HG03520 (cell line): ENCODE data around the gene SLC22A23.
A peak's percentile ranks its signal among the peaks of the same experiment; 100 is the strongest.

ENCODE experiments used
- ATAC-seq: cut with Tn5 transposase; IDR thresholded peaks from one replicate; pipeline ENCODE4 v1.9.1; 2021; ENCODE audit warnings: mild to moderate bottlenecking, moderate library complexity; ENCODE audit not compliant: unreplicated experiment

Gene SLC22A23

GRCh38 chr6:3276174-3277167, 180.4 kb downstream of the SLC22A23 start:
- ATAC-seq: no peak

DNA sequence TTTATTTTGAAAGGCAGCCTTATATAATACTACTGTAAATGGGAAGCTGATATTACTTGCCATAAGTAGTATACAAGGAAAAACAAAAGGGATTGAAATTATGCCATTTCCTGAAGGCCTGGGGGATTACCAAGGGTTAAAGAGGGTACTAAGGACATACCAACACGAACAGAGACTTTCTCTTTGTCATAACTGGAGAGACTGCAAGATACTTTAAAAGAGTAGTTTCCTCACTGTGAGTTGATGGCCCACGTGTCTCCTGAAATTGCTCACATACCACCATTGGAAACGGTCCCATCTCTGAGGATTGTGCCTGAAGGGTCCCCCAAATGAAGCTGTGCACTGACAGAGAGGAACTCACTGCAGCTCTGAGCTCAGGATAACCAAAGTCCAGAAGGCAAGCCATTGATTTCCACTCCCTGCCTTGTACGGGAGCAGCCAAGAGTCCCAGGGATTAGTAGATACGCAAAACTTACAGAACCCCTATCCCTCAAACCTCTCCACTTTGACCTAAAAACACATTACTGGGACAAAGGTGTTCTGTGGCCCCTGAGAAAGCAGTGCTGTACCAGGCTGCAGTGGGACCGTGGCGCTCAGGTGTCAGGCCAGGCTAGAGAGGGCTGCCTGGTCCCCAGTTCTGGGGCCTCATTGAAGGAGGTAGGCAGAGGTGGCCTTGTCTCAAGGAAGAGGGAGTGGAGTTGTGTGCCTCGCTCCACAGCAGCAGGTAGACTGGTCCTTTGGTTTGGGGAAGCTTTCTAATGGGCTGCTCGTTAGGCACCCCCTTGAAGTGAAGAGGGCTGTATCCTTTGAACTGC, 182.9 kb downstream of the SLC22A23 start:
- ATAC-seq: no peak

DNA sequence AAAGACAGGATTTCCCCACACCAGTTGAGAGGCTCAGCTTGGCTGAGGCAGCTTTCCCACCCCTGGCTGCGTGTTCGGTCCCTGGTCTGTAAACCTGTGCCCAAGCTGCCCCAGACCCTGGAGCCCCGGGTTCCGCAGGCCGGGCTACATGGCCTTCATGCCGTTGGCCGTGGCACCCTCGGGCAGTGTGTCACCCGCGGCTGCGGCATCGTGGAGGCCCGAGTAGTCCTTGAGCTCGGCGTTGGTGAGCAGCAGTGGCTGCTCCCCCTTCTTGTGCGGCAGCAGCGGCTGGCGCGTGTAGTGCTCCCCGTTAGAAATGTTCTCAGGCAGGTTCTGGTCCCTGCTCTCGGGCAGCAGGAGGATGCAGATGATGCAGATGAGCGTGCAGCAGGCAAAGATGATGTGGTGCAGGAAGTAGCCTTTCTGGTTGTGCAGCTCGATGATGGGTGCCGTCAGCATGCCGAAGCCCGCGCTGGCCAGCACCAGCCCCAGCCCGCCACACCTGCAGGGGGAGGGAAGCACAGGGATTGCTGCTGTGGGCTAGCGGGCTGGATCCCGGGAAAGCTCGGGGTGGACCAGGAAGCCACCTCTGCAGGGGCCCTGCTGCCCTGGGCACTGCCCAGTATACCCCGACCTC, 183.8 kb downstream of the SLC22A23 start:
- ATAC-seq: no peak

DNA sequence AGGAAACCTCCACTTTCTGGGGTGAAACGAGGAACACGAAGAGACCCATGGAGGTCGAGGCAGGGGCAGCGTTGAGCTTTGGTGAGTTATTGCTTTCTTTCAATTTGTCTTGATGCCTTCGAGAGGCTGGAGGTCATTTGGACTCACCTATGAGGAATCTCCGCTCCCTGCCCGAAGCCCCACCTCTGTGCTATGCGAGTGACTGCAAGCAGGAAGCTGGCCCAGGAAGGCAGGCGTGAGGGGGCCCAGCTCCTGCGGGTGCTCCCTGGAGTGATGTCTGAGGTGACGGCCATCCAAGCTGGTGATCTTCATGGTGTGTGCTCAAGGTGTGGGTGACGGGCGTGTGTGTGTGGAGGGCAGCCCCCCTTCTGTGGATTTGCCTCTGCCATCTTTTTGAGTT, 185.1 kb downstream of the SLC22A23 start:
- ATAC-seq: no peak

DNA sequence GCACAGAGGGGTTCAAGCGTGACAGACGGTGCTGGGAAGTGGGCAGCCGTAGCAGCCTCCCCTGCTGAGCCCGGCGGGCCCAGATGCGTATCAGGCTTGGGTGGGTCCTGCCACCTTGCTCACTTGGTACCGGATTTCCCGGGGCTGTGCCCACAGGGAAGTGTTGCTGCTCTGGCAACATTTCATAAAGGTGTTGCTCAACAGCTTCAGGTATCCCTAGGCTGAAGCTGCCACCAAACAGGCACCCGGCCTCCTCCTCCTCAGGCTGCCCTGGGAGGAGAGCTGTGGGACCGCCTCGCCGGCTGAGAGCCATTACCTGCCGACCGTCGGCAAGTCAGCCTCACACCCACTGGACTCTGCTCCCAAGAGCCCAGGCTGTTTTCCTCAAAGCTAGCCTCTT, 186.6 kb downstream of the SLC22A23 start:
- ATAC-seq: no peak

DNA sequence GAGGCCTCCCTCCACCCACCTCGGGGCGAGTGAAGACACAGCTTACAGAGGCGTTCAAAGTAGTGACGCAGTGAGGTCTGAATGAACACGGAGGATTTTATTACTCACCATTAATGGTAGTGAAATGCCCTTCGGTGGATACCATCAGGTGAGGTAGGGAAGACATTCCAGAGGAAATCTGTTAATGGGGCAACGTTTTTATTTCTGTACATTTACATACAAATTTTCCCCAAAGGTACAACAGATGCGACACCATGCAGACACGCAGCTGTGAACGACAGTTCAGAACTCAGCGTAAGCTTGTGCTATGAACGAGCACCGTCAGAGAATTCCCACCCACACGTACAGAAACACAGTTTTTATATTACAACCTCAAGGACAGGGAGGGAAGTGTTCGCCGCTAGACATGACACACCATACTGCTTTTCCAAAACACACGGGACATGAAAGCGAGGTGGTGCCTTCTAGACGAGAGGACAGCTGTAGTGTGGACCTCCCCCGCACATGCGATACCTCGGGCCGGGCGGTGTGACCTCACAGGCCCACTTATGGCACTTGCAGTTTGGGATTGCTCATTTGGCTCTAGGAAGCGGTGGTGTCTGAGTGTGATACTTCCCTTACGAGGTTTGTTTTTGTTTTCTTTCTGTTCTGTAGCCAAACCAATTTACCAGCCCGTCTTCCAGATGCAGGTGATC, 187.4 kb downstream of the SLC22A23 start:
- ATAC-seq: no peak

DNA sequence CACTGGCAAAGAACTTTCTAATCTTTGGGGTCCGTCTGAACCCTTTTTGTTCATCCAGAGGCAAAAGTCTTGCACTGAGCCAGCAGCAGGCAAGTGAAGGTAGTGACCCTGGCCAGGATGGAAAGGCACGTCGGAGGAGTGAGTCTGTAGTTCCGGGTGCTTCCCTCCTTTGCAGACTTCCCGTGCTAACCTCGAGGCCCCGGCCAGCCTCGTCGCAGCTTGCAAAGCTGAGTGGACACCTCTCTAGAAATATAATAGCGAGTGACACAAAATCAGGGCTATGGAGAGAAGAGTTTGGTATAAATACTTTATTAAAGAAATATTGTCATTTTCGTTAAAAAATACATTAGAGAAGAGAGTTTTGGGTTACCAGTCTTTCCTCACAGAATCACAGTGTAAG, 188.2 kb downstream of the SLC22A23 start:
- no peak for ATAC-seq

DNA sequence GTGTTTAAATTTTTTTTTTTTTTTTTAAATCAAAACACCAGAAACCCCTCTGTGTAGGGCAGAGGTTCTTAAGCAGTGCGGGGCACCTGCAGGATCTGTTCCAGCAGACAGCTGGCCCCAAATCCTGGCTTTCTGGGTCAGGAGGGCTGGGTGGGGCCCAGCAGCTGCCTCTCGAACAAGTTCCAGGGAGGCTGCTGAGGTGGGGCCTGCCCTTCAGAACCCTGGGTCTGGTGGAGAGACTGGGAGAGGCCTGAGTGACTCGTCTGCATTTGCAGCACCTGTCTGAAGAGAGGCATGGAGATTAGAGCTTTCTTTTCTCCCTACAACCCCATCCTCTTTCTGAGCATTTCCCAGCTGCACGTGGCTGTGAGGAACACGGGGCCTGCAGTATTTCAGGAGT, 189.7 kb downstream of the SLC22A23 start:
- ATAC-seq: no peak

GRCh38 chr6:3266170-3266569, 190.7 kb downstream of the SLC22A23 start:
- no peak for ATAC-seq

GRCh38 chr6:3265671-3266070, 191.2 kb downstream of the SLC22A23 start:
- ATAC-seq: no peak

DNA sequence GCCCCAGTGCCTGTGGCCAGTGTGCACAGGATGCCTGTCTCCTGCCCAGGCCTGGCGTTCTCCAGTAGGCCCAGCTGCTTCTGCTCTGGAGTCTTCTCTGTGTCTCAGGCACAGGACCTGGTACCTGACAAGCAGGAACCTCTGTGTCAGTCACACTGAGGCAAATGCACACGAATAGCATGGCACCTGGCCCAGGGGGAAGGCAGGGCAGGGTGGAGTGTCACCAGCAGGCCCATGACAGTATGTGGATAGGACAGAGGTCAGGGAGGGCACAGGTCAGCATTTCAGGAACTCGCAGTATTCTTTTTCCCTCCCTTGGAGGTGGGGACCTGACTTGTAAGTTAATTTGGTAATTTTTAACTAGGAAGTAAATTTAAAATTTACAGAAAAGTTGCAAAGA, 192.5 kb downstream of the SLC22A23 start:
- ATAC-seq: no peak

- ATAC-seq: no peak
Observed at GRCh38 chr6:3263096-3263495, 193.8 kb downstream of the SLC22A23 start.

GRCh38 chr6:3261921-3262320, 194.9 kb downstream of the SLC22A23 start:
- no peak for ATAC-seq

DNA sequence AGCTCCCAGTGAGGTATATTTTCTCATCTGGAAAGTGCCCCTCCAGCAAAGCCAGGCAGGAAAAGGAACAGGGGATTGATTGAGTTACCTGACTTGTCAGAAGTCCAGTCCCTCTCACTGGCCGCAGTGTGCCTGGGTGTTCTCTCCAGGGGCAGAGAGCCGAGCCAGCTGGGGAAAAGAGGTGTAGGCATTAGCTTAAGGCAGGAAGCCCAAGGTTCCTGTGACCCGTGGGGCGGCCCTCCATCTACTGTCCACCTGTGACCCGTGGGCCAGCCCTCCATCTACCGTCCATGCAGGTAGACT, 195.4 kb downstream of the SLC22A23 start:
- no peak for ATAC-seq

DNA sequence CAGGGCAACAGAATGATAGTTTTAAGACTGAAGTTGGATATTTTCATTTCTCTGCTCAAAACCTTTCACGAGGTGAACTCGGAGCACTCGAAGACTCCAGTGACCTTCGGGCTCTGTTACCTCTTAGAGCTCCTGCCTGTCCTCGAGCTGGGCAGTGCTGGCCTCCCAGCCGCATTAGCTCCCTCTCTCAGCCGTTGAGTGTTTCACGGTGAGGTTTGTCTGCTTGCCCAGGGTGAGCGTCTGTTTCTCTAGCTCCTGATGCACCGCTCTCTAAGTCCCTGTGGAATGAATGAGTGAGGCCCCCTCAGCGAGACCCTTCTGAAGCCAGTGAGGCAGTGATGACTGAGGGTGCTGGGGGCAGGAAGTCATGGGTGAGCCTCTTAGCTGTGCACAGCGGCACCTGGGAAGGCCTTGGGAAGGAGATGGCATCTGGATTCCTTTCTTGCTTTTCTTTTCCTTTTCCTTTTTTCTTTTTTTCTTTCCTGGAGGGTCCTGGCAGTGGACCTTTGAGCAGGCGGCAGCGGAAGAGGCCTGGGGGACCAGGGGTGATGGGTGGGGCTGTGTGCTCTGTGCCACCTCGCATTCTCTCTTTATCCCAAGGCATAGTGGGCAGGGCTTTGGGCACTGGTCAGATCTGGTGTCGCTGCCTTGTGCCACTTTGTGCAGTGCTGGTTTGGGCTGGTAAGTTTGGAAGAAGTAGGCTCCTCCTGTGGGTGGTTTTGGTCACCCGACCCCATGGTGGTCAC, 195.9 kb downstream of the SLC22A23 start:
- no peak for ATAC-seq

DNA sequence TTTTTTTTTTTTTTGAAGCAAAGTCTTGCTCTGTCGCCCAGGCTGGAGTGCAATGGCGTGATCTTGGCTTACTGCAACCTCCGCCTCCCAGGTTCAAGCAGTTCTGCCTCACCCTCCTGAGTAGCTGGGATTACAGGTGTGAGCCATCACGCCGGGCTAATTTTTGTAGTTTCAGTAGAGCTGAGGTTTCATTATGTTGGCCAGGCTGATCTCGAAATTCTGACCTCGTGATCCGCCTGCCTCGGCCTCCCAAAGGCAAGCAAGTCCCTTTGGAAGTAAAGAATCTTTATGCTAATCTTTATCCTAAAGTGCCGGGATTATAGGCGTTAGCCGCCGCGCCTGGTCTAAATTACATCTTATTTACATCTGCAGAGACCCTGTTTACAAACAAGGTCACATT, 196.6 kb downstream of the SLC22A23 start:
- no peak for ATAC-seq

GRCh38 chr6:3259491-3259958, 197.3 kb downstream of the SLC22A23 start:
- peak; percentile 22 for ATAC-seq

DNA sequence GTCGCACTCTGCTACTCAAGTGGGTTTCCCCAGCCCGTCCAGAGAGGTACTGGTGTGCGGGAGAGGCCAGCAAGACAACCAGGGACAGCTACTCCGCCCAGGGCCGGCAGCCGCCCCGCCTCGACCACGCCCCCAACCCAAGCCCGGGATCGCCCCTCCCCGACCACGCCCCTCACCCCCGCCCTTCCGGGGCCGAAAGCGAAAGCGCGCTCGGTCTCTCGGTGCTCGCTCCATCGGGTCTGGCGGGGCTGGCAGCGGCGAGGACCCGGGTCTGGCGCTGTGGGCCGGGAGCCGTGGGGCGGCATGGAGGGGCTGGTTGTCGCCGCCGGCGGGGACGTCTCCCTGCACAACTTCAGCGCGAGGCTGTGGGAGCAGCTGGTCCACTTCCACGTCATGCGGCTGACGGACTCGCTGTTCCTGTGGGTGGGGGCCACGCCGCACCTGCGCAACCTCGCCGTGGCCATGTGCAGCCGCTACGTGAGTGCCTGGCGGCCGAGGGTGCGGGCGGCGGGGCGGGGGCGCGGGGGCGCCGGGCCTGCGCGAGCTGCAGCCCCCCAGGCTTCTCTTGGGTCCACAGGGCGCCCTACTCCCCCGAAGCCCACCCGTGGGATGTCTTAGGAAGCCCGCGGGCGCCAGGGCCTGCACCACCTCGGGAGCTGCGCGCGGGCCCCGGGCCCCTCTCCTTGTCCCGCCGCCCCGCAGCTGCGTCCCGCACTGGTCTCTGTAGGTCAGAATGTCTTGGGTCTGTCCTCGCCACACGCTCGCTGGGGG, 197.9 kb downstream of the SLC22A23 start, which contains the start of gene PSMG4:
Gene PSMG4, plus strand, starts transcription at position 228 of the 771 bp plus-strand sequence. Its CDS starts 76 bp downstream, at position 304.
- peak; percentile 71 for ATAC-seq

DNA sequence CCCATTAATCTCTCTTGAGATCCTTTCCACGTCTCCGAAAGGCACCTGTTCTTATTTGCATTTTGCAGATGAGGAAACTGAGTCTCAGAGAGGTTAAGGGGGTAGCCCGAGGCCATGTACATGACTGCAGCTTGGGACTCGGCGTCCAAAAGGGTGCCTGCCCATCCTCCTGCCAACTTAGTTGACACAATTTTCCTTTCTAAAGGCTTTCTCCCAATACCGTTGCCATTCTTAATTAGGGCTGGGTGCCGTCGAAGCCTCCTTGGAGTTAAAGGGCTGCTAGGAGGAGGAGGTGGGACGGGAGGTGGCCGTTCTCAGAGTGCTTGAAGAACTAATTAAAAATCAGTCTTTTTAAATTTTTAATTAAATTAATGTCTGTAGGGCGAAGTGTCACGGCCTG, 198.6 kb downstream of the SLC22A23 start:
- ATAC-seq: no peak
